ENCODE measurements around the gene ELOA. TPM values are rescaled to one million over a fixed set of nuclear protein-coding genes. Genes with fewer than 3 reads are reported as not detected.

ELOA gene
- total and polyA plus RNA-seq, 4 donors = 24.0 to 65.0 (median 31.8) TPM

DNA sequence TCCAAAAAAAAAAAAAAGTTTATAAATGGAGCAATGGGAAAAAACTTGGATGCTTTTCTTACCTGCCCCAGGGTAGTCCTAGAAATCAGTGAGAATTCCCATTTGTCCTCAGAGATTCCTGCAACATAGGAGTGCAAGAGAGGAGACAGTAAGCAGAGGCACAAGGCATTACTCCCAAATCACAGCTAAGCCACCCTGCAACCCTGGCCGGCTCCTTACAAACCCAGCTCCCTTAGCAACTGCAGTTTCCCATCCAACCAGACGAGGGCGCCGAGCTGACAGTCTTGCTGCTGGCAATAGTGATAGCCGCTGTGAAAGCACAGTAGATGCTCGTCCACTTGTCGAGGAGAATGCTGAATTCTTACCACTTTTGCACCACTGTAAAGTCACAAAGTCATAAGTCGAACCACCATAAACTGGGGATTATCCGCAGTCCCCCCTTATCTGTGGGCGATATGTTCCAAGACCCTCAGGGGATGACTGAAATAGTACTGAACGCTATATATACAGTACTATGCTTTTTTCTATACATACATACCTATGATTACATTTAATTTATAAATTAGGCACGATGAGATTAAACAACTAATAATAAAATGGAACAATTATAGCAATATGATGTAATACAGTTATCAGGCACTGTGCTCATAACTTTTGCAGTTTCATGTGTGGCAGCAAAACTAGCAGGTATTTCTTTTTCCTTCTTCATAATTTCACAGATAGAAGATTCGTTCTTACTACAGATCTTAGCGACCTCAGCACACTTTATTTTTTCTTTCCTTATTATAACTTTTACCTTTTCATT is 29.0 kb downstream of the ELOA start:
- WGBS, 2 donors = 21% methylated on average over 14 of the region's 14 CpGs
- TF ChIP-seq, protein P1, sequence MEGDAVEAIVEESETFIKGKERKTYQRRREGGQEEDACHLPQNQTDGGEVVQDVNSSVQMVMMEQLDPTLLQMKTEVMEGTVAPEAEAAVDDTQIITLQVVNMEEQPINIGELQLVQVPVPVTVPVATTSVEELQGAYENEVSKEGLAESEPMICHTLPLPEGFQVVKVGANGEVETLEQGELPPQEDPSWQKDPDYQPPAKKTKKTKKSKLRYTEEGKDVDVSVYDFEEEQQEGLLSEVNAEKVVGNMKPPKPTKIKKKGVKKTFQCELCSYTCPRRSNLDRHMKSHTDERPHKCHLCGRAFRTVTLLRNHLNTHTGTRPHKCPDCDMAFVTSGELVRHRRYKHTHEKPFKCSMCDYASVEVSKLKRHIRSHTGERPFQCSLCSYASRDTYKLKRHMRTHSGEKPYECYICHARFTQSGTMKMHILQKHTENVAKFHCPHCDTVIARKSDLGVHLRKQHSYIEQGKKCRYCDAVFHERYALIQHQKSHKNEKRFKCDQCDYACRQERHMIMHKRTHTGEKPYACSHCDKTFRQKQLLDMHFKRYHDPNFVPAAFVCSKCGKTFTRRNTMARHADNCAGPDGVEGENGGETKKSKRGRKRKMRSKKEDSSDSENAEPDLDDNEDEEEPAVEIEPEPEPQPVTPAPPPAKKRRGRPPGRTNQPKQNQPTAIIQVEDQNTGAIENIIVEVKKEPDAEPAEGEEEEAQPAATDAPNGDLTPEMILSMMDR (IDR thresholded peaks at IDR 0.05; ENCODE audit: control extremely low read depth, extremely low read depth) = peak; percentile 85
- no peak overlapping the region for H3K9ac ChIP-seq (ENCODE audit: insufficient read depth in 1 of 2, low read length in 2 of 2)
- peaks cover 0 to 5% (median 2%) of the 10 kb centered on the region in 4 donors for H3K36me3 ChIP-seq (ENCODE audit: control insufficient read depth in 4 of 4, insufficient read depth in 4 of 4, low read length in 4 of 4)
- H3K4me1 ChIP-seq (ENCODE audit: control insufficient read depth in 5 of 5, insufficient read depth in 5 of 5, low read length in 5 of 5) = peaks cover 0 to 5% (median 1%) of the 10 kb centered on the region in 5 donors
- H3K27ac ChIP-seq (ENCODE audit: low read depth in 1 of 2, low read length in 1 of 2) = no peak overlapping the region
- H3K27me3 ChIP-seq (ENCODE audit: control insufficient read depth in 3 of 3, insufficient read depth in 3 of 3, low read length in 2 of 3) = no peaks in the 10 kb centered on the region
- peak; percentile 88 for ATAC-seq (ENCODE audit: insufficient read depth, low FRiP score)
- DNase-seq = peak; percentile 83 to 86 (median 84)
- H3K9me3 ChIP-seq (ENCODE audit: control insufficient read depth in 4 of 4, insufficient read depth in 3 of 4, low read length in 3 of 4) = no peaks in the 10 kb centered on the region
- H3K4me3 ChIP-seq = no peak overlapping the region

DNA sequence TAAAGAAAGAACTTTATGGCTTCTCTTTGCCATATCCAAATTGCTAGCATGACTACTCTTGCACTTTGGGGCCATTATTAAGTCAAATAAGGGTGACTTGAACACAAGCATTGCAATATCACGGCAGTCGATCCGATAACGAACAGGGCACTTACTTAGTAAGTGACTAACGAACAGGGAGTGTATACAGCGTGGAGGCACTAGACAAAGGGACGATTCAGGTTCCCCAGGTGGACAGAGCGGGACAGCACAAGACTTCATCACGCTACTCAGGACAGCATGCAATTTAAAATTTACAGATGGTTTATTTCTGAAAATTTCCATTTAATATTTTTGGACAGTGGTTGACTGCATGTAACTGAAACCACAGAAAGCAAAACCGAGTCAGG is 29.6 kb downstream of the ELOA start:
- Histone ChIP-seq H3K9ac (ENCODE audit: insufficient read depth in 1 of 2, low read length in 2 of 2) (no peak overlapping the region), H3K9me3 (ENCODE audit: control insufficient read depth in 4 of 4, insufficient read depth in 3 of 4, low read length in 3 of 4) (no peaks in the 10 kb centered on the region), H3K27ac (ENCODE audit: low read depth in 1 of 2, low read length in 1 of 2) (no peak overlapping the region), H3K27me3 (ENCODE audit: control insufficient read depth in 3 of 3, insufficient read depth in 3 of 3, low read length in 2 of 3) (no peaks in the 10 kb centered on the region), H3K4me1 (ENCODE audit: control insufficient read depth in 5 of 5, insufficient read depth in 5 of 5, low read length in 5 of 5) (peaks cover 0 to 7% (median 2%) of the 10 kb centered on the region in 5 donors), H3K4me3 (no peak overlapping the region), H3K36me3 (ENCODE audit: control insufficient read depth in 4 of 4, insufficient read depth in 4 of 4, low read length in 4 of 4) (peaks cover 0 to 5% (median 2%) of the 10 kb centered on the region in 4 donors)
- TF ChIP-seq, protein P1 (IDR thresholded peaks at IDR 0.05; ENCODE audit: control extremely low read depth, extremely low read depth) = no peak
- WGBS, 2 donors = 92 to 96% methylated on average over 10 of the region's 10 CpGs
- ATAC-seq (ENCODE audit: insufficient read depth, low FRiP score) (no peak), DNase-seq (no peak)

DNA sequence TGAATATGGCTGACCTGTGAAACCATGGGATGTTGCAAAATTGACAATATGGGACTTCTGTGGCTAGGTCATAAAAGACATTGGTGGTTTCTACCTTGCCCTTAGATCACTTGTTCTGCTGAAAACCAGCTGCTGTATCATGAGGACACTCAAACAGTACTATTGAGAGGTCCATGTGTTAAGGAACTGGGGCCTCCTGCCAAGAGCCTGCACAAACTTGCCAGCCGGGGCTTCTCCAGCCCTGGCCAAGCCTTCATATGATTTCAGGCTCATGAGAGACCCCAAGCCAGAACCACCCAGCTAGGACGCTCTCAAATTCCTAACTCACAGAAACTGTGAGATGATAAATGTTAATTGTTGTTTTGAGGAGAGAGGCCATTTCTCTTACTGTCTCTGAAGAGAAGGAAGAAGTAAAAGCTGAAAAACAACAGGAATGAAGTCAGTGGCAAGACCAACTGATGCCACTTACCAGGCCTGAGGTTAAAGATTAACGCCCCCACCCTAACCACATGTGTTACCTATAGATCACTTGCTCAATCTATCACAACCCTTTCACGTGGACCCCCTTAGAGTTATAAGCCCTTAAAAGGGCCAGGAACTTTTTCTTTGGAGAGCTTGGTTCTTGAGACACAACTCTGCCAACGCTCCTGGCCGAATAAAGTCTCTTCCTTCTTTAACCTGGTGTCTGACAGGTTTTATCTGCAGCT is 31.1 kb downstream of the ELOA start:
- ATAC-seq (ENCODE audit: insufficient read depth, low FRiP score) = no peak

More for the DNA sequence above, 31.1 kb downstream of the ELOA start:
- H3K9ac ChIP-seq (ENCODE audit: insufficient read depth in 1 of 2, low read length in 2 of 2) = no peak overlapping the region
- H3K27ac ChIP-seq (ENCODE audit: low read depth in 1 of 2, low read length in 1 of 2) = no peak overlapping the region
- no peaks in the 10 kb centered on the region for H3K9me3 ChIP-seq (ENCODE audit: control insufficient read depth in 4 of 4, insufficient read depth in 3 of 4, low read length in 3 of 4)
- no peaks in the 10 kb centered on the region for H3K27me3 ChIP-seq (ENCODE audit: control insufficient read depth in 3 of 3, insufficient read depth in 3 of 3, low read length in 2 of 3)
- 76 to 80% methylated on average over 6 of the region's 6 CpGs for WGBS, 2 donors
- H3K4me1 ChIP-seq (ENCODE audit: control insufficient read depth in 5 of 5, insufficient read depth in 5 of 5, low read length in 5 of 5) = peaks cover 0 to 13% (median 3%) of the 10 kb centered on the region in 5 donors
- TF ChIP-seq, protein P1 (IDR thresholded peaks at IDR 0.05; ENCODE audit: control extremely low read depth, extremely low read depth) = no peak
- DNase-seq = no peak
- no peak overlapping the region for H3K4me3 ChIP-seq
- H3K36me3 ChIP-seq (ENCODE audit: control insufficient read depth in 4 of 4, insufficient read depth in 4 of 4, low read length in 4 of 4) = peaks cover 0 to 1% (median under 1%) of the 10 kb centered on the region in 4 donors

Data from lung (tissue), 12 donors.